ENCODE measurements around the gene RPS4Y1.
"Not testable (repeated sequence)": the region's sequence is repeated elsewhere in the genome, so short reads cannot be mapped to it uniquely, and the experiment has no call there.

The RPS4Y1 gene

DNA sequence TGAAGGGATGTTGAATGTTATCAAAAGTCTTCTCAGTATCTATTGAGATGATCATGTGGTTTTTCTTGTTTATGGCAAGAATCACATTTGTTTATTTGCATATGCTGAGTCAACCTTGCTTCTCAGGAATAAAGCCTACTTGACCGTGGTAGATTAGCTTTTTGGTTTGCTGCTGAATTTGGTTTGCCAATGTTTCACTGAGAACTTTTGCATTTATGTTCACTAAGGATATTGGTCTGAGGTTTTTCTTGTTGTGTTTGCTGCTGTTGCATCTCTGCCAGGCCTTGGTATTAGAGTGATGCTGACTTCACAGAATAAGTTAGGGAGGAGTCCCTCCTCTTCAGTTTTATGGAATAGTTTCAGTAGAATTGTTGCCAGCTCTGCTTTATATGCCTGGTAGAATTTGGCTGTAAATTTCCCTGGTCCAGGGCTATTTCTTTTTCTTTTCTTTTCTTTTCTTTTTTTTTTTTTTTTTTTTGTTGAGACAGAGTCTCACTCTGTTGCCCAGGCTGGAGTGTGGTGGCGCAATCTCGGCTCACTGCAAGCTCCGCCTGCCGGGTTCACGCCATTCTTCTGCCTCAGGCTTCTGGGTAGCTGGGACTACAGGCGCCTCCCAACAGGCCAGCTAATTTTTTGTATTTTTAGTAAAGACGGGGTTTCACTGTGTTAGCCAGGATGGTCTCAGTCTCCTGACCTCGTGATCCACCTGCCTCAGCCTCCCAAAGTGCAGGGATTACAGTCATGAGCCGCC, 24.1 kb upstream of the RPS4Y1 start:
- not testable (repeated sequence) for H3K14ac ChIP-seq (ENCODE audit: low read length); H4K12ac ChIP-seq (ENCODE audit: low read depth, low read length); H4K91ac ChIP-seq (ENCODE audit: low read depth, low read length); H3K4ac ChIP-seq (ENCODE audit: low read depth, low read length); H2BK12ac ChIP-seq (ENCODE audit: low read length); H3K9ac ChIP-seq (ENCODE audit: low read length); H3K4me3 ChIP-seq (ENCODE audit: low read depth, low read length); H2BK120ac ChIP-seq (ENCODE audit: insufficient read depth, low read length, poor library complexity); H3K4me2 ChIP-seq (ENCODE audit: low read length); H3K18ac ChIP-seq (ENCODE audit: low read length); H3K4me1 ChIP-seq (ENCODE audit: control insufficient read depth in 1 of 2, insufficient read depth in 2 of 2, low read length in 2 of 2); H3K27ac ChIP-seq (ENCODE audit: low read depth, low read length); H3K79me2 ChIP-seq (ENCODE audit: control insufficient read depth, insufficient read depth, low read length, poor library complexity); H4K8ac ChIP-seq (ENCODE audit: low read depth, low read length); H3K36me3 ChIP-seq (ENCODE audit: control insufficient read depth in 1 of 2, insufficient read depth in 2 of 2, low read length in 2 of 2); DNase-seq; H2AFZ ChIP-seq (ENCODE audit: insufficient read depth, low read length, poor library complexity); H2BK5ac ChIP-seq (ENCODE audit: low read depth, low read length, poor library complexity); H3K79me1 ChIP-seq (ENCODE audit: low read length); H3K9me3 ChIP-seq (ENCODE audit: insufficient read depth, low read depth, low read length); H2AK5ac ChIP-seq (ENCODE audit: low read length); H3K23ac ChIP-seq (ENCODE audit: low read length); H3K27me3 ChIP-seq (ENCODE audit: insufficient read depth, low read length)
- no CpG with 5 or more reads among the region's 10 CpGs for WGBS (ENCODE audit: extremely low coverage, insufficient coverage, insufficient read length)

DNA sequence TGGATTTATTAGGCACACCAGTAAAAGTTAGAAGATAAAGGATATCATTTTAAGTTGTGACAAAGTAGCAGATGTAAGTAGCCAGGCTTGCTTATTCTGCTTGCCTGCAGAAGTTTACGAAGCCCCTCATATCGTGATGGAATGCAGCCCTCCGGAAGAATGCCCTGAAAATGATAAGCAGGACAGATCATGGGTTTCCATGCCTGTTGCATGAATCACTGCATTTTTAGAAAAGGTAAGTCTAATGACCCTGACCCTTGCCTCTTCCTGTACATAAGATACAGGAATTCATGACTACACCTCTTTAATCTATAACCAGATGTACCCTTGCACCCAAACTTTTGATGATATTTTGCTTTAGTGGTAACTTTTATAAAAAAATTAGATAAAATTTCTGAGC, 16.9 kb upstream of the RPS4Y1 start:
- H3K36me3 ChIP-seq (ENCODE audit: control insufficient read depth in 1 of 2, insufficient read depth in 2 of 2, low read length in 2 of 2) = no peaks in the 10 kb centered on the region
- no peak overlapping the region for H4K8ac ChIP-seq (ENCODE audit: low read depth, low read length)
- no peak overlapping the region for H2AFZ ChIP-seq (ENCODE audit: insufficient read depth, low read length, poor library complexity)
- no peaks in the 10 kb centered on the region for H3K9me3 ChIP-seq (ENCODE audit: insufficient read depth, low read depth, low read length)
- no peak overlapping the region for H3K9ac ChIP-seq (ENCODE audit: low read length)
- no peak overlapping the region for H2AK5ac ChIP-seq (ENCODE audit: low read length)
- H3K79me1 ChIP-seq (ENCODE audit: low read length) = peaks cover 2% of the 10 kb centered on the region
- no CpG with 5 or more reads among the region's 3 CpGs for WGBS (ENCODE audit: extremely low coverage, insufficient coverage, insufficient read length)
- no peaks in the 10 kb centered on the region for H3K79me2 ChIP-seq (ENCODE audit: control insufficient read depth, insufficient read depth, low read length, poor library complexity)
- H3K27me3 ChIP-seq (ENCODE audit: insufficient read depth, low read length) = no peaks in the 10 kb centered on the region
- H2BK120ac ChIP-seq (ENCODE audit: insufficient read depth, low read length, poor library complexity) = no peak overlapping the region
- H3K4me2 ChIP-seq (ENCODE audit: low read length) = no peak overlapping the region
- no peak overlapping the region for H3K14ac ChIP-seq (ENCODE audit: low read length)
- H4K91ac ChIP-seq (ENCODE audit: low read depth, low read length) = no peak overlapping the region
- H3K4me3 ChIP-seq (ENCODE audit: low read depth, low read length) = no peak overlapping the region
- H2BK5ac ChIP-seq (ENCODE audit: low read depth, low read length, poor library complexity) = no peak overlapping the region
- H3K4me1 ChIP-seq (ENCODE audit: control insufficient read depth in 1 of 2, insufficient read depth in 2 of 2, low read length in 2 of 2) = no peaks in the 10 kb centered on the region
- no peak for DNase-seq
- no peak overlapping the region for H2BK12ac ChIP-seq (ENCODE audit: low read length)
- no peak overlapping the region for H4K12ac ChIP-seq (ENCODE audit: low read depth, low read length)
- H3K23ac ChIP-seq (ENCODE audit: low read length) = no peak overlapping the region
- no peak overlapping the region for H3K27ac ChIP-seq (ENCODE audit: low read depth, low read length)
- H3K18ac ChIP-seq (ENCODE audit: low read length) = no peak overlapping the region
- no peak overlapping the region for H3K4ac ChIP-seq (ENCODE audit: low read depth, low read length)

DNA sequence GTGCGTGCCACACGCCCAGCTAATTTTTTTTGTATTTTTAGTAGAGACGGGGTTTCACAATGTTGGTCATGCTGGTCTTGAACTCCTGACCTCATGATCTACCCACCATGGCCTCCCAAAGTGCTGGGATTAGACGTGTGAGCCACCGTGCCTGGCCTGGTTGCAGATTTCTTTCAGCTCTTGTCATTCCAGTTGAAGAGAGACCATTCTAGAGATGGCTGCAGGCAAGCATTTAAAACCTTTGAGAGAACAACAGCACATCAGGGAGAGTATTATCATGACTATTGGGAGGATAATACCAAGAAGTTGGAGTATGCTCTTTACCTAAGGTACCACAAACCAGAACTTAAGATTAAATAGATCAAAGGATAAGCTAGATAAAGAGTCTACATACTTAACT, 12.9 kb upstream of the RPS4Y1 start:
- H3K36me3 ChIP-seq (ENCODE audit: control insufficient read depth in 1 of 2, insufficient read depth in 2 of 2, low read length in 2 of 2) = no peaks in the 10 kb centered on the region
- H3K18ac ChIP-seq (ENCODE audit: low read length) = no peak overlapping the region
- H3K4me2 ChIP-seq (ENCODE audit: low read length) = no peak overlapping the region
- no peak overlapping the region for H2BK5ac ChIP-seq (ENCODE audit: low read depth, low read length, poor library complexity)
- H3K79me1 ChIP-seq (ENCODE audit: low read length) = peaks cover 2% of the 10 kb centered on the region
- H3K9me3 ChIP-seq (ENCODE audit: insufficient read depth, low read depth, low read length) = no peaks in the 10 kb centered on the region
- DNase-seq = no peak
- no peak overlapping the region for H4K91ac ChIP-seq (ENCODE audit: low read depth, low read length)
- no peak overlapping the region for H2BK12ac ChIP-seq (ENCODE audit: low read length)
- no peaks in the 10 kb centered on the region for H3K27me3 ChIP-seq (ENCODE audit: insufficient read depth, low read length)
- H4K12ac ChIP-seq (ENCODE audit: low read depth, low read length) = no peak overlapping the region
- no peaks in the 10 kb centered on the region for H3K79me2 ChIP-seq (ENCODE audit: control insufficient read depth, insufficient read depth, low read length, poor library complexity)
- H2AFZ ChIP-seq (ENCODE audit: insufficient read depth, low read length, poor library complexity) = no peak overlapping the region
- no peak overlapping the region for H2BK120ac ChIP-seq (ENCODE audit: insufficient read depth, low read length, poor library complexity)
- H2AK5ac ChIP-seq (ENCODE audit: low read length) = no peak overlapping the region
- H3K4ac ChIP-seq (ENCODE audit: low read depth, low read length) = no peak overlapping the region
- no peak overlapping the region for H3K27ac ChIP-seq (ENCODE audit: low read depth, low read length)
- H3K9ac ChIP-seq (ENCODE audit: low read length) = no peak overlapping the region
- no peak overlapping the region for H3K14ac ChIP-seq (ENCODE audit: low read length)
- H3K23ac ChIP-seq (ENCODE audit: low read length) = no peak overlapping the region
- no peak overlapping the region for H3K4me3 ChIP-seq (ENCODE audit: low read depth, low read length)
- WGBS (ENCODE audit: extremely low coverage, insufficient coverage, insufficient read length) = no CpG with 5 or more reads among the region's 5 CpGs
- no peak overlapping the region for H4K8ac ChIP-seq (ENCODE audit: low read depth, low read length)
- no peaks in the 10 kb centered on the region for H3K4me1 ChIP-seq (ENCODE audit: control insufficient read depth in 1 of 2, insufficient read depth in 2 of 2, low read length in 2 of 2)

DNA sequence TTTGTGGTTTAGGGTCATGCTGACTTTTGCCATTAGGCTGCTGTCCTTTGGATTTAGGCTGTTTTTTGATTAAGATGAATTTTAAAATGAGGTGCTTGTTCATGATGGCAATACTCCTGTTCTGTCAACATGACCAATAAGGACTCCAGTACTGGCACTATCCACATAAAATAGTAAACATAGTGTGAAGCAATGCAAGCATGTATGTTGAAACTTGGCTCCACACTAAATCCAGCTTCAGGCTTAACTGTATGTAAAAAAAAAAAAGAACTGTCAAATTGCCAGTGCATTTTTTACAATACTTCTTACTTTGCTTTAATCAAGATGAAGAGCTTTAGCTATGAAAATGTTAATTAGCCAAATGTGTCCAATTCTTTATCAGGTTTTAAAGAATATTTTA, 6.2 kb upstream of the RPS4Y1 start:
- no peaks in the 10 kb centered on the region for H3K36me3 ChIP-seq (ENCODE audit: control insufficient read depth in 1 of 2, insufficient read depth in 2 of 2, low read length in 2 of 2)
- H2BK120ac ChIP-seq (ENCODE audit: insufficient read depth, low read length, poor library complexity) = no peak overlapping the region
- no peaks in the 10 kb centered on the region for H3K79me1 ChIP-seq (ENCODE audit: low read length)
- H3K9me3 ChIP-seq (ENCODE audit: insufficient read depth, low read depth, low read length) = no peaks in the 10 kb centered on the region
- no peak overlapping the region for H2AK5ac ChIP-seq (ENCODE audit: low read length)
- no peaks in the 10 kb centered on the region for H3K79me2 ChIP-seq (ENCODE audit: control insufficient read depth, insufficient read depth, low read length, poor library complexity)
- no peak overlapping the region for H3K9ac ChIP-seq (ENCODE audit: low read length)
- DNase-seq = no peak
- no peaks in the 10 kb centered on the region for H3K4me1 ChIP-seq (ENCODE audit: control insufficient read depth in 1 of 2, insufficient read depth in 2 of 2, low read length in 2 of 2)
- no peak overlapping the region for H3K27ac ChIP-seq (ENCODE audit: low read depth, low read length)
- no peak overlapping the region for H3K4me3 ChIP-seq (ENCODE audit: low read depth, low read length)
- no peak overlapping the region for H3K14ac ChIP-seq (ENCODE audit: low read length)
- no peak overlapping the region for H2BK12ac ChIP-seq (ENCODE audit: low read length)
- no peak overlapping the region for H3K23ac ChIP-seq (ENCODE audit: low read length)
- no peak overlapping the region for H2AFZ ChIP-seq (ENCODE audit: insufficient read depth, low read length, poor library complexity)
- no peak overlapping the region for H4K91ac ChIP-seq (ENCODE audit: low read depth, low read length)
- H3K18ac ChIP-seq (ENCODE audit: low read length) = no peak overlapping the region
- H4K8ac ChIP-seq (ENCODE audit: low read depth, low read length) = no peak overlapping the region
- H3K4ac ChIP-seq (ENCODE audit: low read depth, low read length) = no peak overlapping the region
- no peak overlapping the region for H3K4me2 ChIP-seq (ENCODE audit: low read length)
- no peaks in the 10 kb centered on the region for H3K27me3 ChIP-seq (ENCODE audit: insufficient read depth, low read length)
- no peak overlapping the region for H4K12ac ChIP-seq (ENCODE audit: low read depth, low read length)
- no peak overlapping the region for H2BK5ac ChIP-seq (ENCODE audit: low read depth, low read length, poor library complexity)

Data from trophoblast cell (in vitro differentiated cells and primary cell).